GM19099 (cell line): ENCODE data around the gene HTT-AS.
A peak's percentile ranks its signal among the peaks of the same experiment; 100 is the strongest.

Experiments used
- POLR2A ChIP-seq: IDR thresholded peaks from 3 replicates; pipeline ENCODE4 v1.6.1; 2011; ENCODE audit warnings: low read depth; ENCODE audit not compliant: insufficient read length; ENCODE audit errors: extremely low read depth

Gene HTT-AS

GRCh38 chr4:3107271-3107670 lies 32.9 kb upstream of the HTT-AS start:
- TF ChIP-seq POLR2A, result no peak

- no peak for TF ChIP-seq POLR2A
These were observed 32.2 kb upstream of the HTT-AS start for GRCh38 chr4:3106339-3107186.

GRCh38 chr4:3098346-3098745 lies 24.0 kb upstream of the HTT-AS start:
- no peak for TF ChIP-seq POLR2A

GRCh38 chr4:3096202-3096601 lies 21.9 kb upstream of the HTT-AS start:
- TF ChIP-seq POLR2A, result no peak

GRCh38 chr4:3091464-3091863 lies 17.1 kb upstream of the HTT-AS start:
- no peak for TF ChIP-seq POLR2A

- TF ChIP-seq POLR2A, result no peak
These were observed 12.9 kb upstream of the HTT-AS start for GRCh38 chr4:3087115-3087797.

- TF ChIP-seq POLR2A, result no peak
These were observed 11.8 kb upstream of the HTT-AS start for GRCh38 chr4:3085948-3086670.

- no peak for TF ChIP-seq POLR2A
These were observed 9.4 kb upstream of the HTT-AS start for GRCh38 chr4:3083732-3084131.

- no peak for TF ChIP-seq POLR2A
These were observed 8.7 kb upstream of the HTT-AS start for GRCh38 chr4:3082925-3083515.

GRCh38 chr4:3079694-3080123 lies 5.4 kb upstream of the HTT-AS start:
- no peak for TF ChIP-seq POLR2A

GRCh38 chr4:3077796-3078195 lies 3.5 kb upstream of the HTT-AS start:
- peak; percentile 53 for TF ChIP-seq POLR2A

GRCh38 chr4:3075652-3075981 lies 1.3 kb upstream of the HTT-AS start:
- peak; percentile 63 for TF ChIP-seq POLR2A

- TF ChIP-seq POLR2A, result peak; percentile 69
These were observed 711 bp upstream of the HTT-AS start for GRCh38 chr4:3074846-3075651.
